ENCODE results near the gene NNMT.

NNMT gene

DNA sequence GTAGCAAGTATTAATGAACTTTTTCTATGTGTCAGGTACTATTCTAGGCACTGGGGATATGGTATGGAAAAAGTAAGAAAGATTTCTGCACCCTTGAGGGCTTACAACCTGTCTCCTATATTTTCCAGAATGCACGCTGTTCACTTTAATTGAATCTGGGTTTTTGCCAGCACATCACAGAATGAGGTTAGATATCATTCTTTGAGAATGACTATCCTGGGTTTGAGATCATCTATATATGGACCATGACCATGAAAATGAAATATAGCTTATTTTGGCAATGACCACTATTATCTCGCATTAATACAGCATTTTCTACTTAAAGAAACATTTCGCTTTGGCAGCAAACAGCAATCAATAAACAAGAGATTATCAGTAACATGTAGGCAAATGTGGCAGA lies 57.2 kb downstream of the NNMT start:
- no peak for DNase-seq

DNA sequence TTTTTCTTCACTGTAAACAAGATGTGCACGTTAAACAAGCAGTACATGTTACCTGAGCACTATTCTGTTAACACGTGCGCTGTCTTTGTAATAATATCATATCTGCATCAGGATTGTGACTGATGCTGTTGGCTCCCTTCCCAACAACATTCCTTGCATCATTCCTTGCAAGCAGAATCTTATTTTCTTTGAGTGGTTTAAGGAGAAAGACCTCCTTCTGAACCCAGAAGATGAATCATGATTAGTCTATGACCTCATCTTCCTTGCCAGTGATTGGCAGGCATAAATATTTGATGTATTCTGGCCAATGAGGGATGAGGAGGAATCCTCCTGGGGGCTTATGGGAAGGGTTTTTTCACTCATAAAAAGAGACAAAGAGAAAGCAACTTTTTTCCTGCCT lies 57.9 kb downstream of the NNMT start:
- no peak for DNase-seq

- no peak for DNase-seq
These were observed 62.5 kb downstream of the NNMT start for GRCh38 chr11:114358716-114359115.

GRCh38 chr11:114359342-114359741 lies 63.1 kb downstream of the NNMT start:
- DNase-seq: no peak

DNA sequence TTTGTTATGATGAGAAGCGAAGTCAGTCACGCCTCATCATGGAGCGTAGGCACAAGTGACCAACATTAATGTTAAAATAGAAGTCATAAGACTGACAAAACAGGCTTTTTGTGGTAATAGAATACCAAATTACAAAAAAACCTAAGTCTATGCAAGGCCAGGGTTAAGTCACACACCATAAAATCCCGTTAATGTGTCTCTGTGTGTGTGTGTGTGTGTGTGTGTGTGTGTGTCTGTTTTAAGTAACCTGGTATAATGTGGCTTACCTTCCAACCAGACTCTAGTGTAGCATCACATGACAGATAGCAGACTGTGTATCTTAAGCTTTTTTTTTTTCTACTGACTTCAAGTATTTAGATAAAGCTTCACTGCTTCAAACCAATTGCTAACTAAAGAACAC lies 66.1 kb downstream of the NNMT start:
- no peak for DNase-seq

GRCh38 chr11:114362958-114363357 lies 66.8 kb downstream of the NNMT start:
- DNase-seq: no peak
